Retinal pigment epithelial cell (primary cell): Measurements from ENCODE around the gene CHAC1.
A peak's percentile ranks its signal among the peaks of the same experiment; 100 is the strongest.

ENCODE experiments used
- DNase-seq: peaks from one replicate; pipeline ENCODE4 v3.0.0-alpha.2; 2010; ENCODE audit warnings: low read depth
- H3K4me3 ChIP-seq: 2 replicates; pipeline ENCODE4 v1.5.1; 2011; ENCODE audit warnings: mild to moderate bottlenecking, low read length, control low read depth, moderate library complexity
- CTCF ChIP-seq: conservative IDR thresholded peaks from 2 replicates; pipeline ENCODE4 v1.5.1; 2011; ENCODE audit warnings: low read depth, low read length, control low read depth, inconsistent platforms

CHAC1 gene

GRCh38 chr15:40934457-40934856 is 18.8 kb upstream of the CHAC1 start:
- H3K4me3 ChIP-seq, result no peak overlapping the region
- no peak for TF ChIP-seq CTCF
- DNase-seq, result no peak

GRCh38 chr15:40936234-40936708 is 17.0 kb upstream of the CHAC1 start:
- no peak overlapping the region for H3K4me3 ChIP-seq
- no peak for TF ChIP-seq CTCF
- DNase-seq, result no peak

- TF ChIP-seq CTCF, result no peak
- no peak overlapping the region for H3K4me3 ChIP-seq
- DNase-seq, result no peak
These were observed 16.3 kb upstream of the CHAC1 start for GRCh38 chr15:40936709-40937666.

GRCh38 chr15:40937762-40938535 is 15.3 kb upstream of the CHAC1 start:
- no peak for DNase-seq
- peak; percentile 44 for TF ChIP-seq CTCF
- no peak overlapping the region for H3K4me3 ChIP-seq

GRCh38 chr15:40938536-40938870 is 14.8 kb upstream of the CHAC1 start:
- no peak overlapping the region for H3K4me3 ChIP-seq
- no peak for DNase-seq
- TF ChIP-seq CTCF, result no peak

GRCh38 chr15:40940296-40940801 is 12.9 kb upstream of the CHAC1 start:
- H3K4me3 ChIP-seq, result no peak overlapping the region
- DNase-seq, result no peak
- TF ChIP-seq CTCF, result no peak
